ENCODE measurements around the gene BCKDK. TPM values are rescaled to one million over a fixed set of nuclear protein-coding genes. Genes with fewer than 3 reads are reported as not detected.

BCKDK gene
- total RNA-seq, 1 experiment from 2014 or later, result 57.0 TPM

GRCh38 chr16:31071861-31072260, 36.3 kb upstream of the BCKDK start:
- H3K9me3 ChIP-seq (ENCODE audit: control insufficient read depth, low read depth, low read length), result no peaks in the 10 kb centered on the region
- H4K20me1 ChIP-seq (ENCODE audit: control insufficient read depth, insufficient read depth, insufficient read length), result no peaks in the 10 kb centered on the region
- H3T11ph ChIP-seq (ENCODE audit: low read length), result no peak overlapping the region
- H4K5ac ChIP-seq (ENCODE audit: insufficient read length, low read depth, low read length), result no peak overlapping the region
- peaks cover 12% of the 10 kb centered on the region for H3K79me1 ChIP-seq (ENCODE audit: insufficient read depth, low read depth, low read length, poor library complexity, severe bottlenecking)
- H3K27me3 ChIP-seq (ENCODE audit: insufficient read depth, low read length), result no peaks in the 10 kb centered on the region
- no peaks in the 10 kb centered on the region for H3K27me3 Mint-ChIP-seq (ENCODE audit: low read depth)
- no peak for DNase-seq
- peak overlapping the region; percentile 89 for H3K4me2 ChIP-seq (ENCODE audit: insufficient read depth, insufficient read length, low read length)
- H3K4me1 Mint-ChIP-seq, result peaks cover 16 to 20% of the 10 kb centered on the region in 2 experiments
- H4K91ac ChIP-seq (ENCODE audit: insufficient read length, low read depth, low read length), result no peak overlapping the region
- H2AK5ac ChIP-seq (ENCODE audit: insufficient read length, low read length), result no peak overlapping the region
- H3K4me1 ChIP-seq (ENCODE audit: insufficient read depth, low read length), result no peaks in the 10 kb centered on the region
- H3K79me2 ChIP-seq (ENCODE audit: insufficient read depth, low read length), result peaks cover 27% of the 10 kb centered on the region; the same call in 1 of the 2 replicates
- no peak overlapping the region for H3K23ac ChIP-seq (ENCODE audit: insufficient read length, low read depth, low read length)
- H3K36me3 Mint-ChIP-seq (ENCODE audit: insufficient read depth in 1 of 3, low read depth in 3 of 3), result peaks cover 3 to 11% (median 8%) of the 10 kb centered on the region in 3 experiments; a peak in 5 of 7 replicates
- no peak overlapping the region for H2BK5ac ChIP-seq (ENCODE audit: insufficient read length, low read length)
- no peak overlapping the region for H2BK120ac ChIP-seq (ENCODE audit: low read depth, low read length, poor library complexity, severe bottlenecking)
- H3K14ac ChIP-seq (ENCODE audit: insufficient read depth, low read length), result no peak overlapping the region
- no peak overlapping the region for H2AFZ ChIP-seq (ENCODE audit: low read length)
- no peaks in the 10 kb centered on the region; a peak in 1 of 5 replicates for H3K9me3 Mint-ChIP-seq
- H3K56ac ChIP-seq (ENCODE audit: insufficient read length, low read depth, low read length), result no peak overlapping the region
- H2BK20ac ChIP-seq (ENCODE audit: low read depth, low read length, poor library complexity, severe bottlenecking), result no peak overlapping the region
- H2BK12ac ChIP-seq (ENCODE audit: insufficient read length, low read depth, low read length), result no peak overlapping the region
- TF ChIP-seq, protein P1, sequence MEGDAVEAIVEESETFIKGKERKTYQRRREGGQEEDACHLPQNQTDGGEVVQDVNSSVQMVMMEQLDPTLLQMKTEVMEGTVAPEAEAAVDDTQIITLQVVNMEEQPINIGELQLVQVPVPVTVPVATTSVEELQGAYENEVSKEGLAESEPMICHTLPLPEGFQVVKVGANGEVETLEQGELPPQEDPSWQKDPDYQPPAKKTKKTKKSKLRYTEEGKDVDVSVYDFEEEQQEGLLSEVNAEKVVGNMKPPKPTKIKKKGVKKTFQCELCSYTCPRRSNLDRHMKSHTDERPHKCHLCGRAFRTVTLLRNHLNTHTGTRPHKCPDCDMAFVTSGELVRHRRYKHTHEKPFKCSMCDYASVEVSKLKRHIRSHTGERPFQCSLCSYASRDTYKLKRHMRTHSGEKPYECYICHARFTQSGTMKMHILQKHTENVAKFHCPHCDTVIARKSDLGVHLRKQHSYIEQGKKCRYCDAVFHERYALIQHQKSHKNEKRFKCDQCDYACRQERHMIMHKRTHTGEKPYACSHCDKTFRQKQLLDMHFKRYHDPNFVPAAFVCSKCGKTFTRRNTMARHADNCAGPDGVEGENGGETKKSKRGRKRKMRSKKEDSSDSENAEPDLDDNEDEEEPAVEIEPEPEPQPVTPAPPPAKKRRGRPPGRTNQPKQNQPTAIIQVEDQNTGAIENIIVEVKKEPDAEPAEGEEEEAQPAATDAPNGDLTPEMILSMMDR (conservative IDR thresholded peaks at IDR 0.05), result no peak
- H3K27ac ChIP-seq (ENCODE audit: insufficient read length, low read depth, low read length), result no peak overlapping the region
- H3K27ac Mint-ChIP-seq, result peak overlapping the region in 1 of 3 experiments; percentile 94; a peak in 2 of 7 replicates
- no peak overlapping the region for H3K4ac ChIP-seq (ENCODE audit: low read depth, low read length)
- H3K4me3 Mint-ChIP-seq, result peak overlapping the region; percentile 92 to 93
- no peak overlapping the region for H3K18ac ChIP-seq (ENCODE audit: insufficient read length, low read depth, low read length)
- H4K8ac ChIP-seq (replicated peaks; ENCODE audit: insufficient read length, low read depth, low read length), result no peak overlapping the region
- WGBS (ENCODE audit: extremely low coverage, insufficient read length, low lambda C conversion rate), result no CpG with 5 or more reads among the region's 4 CpGs
- no peak overlapping the region for H3K9ac ChIP-seq (ENCODE audit: extremely low read depth, insufficient read length, low read length)
- no peak overlapping the region for H2BK15ac ChIP-seq (ENCODE audit: low read depth, low read length)
- peaks cover 9% of the 10 kb centered on the region for H3K23me2 ChIP-seq (ENCODE audit: insufficient read length, low read depth, low read length, poor library complexity, severe bottlenecking)

Data from H9 (cell line).